ENCODE measurements around the gene CA11.

Gene CA11

DNA sequence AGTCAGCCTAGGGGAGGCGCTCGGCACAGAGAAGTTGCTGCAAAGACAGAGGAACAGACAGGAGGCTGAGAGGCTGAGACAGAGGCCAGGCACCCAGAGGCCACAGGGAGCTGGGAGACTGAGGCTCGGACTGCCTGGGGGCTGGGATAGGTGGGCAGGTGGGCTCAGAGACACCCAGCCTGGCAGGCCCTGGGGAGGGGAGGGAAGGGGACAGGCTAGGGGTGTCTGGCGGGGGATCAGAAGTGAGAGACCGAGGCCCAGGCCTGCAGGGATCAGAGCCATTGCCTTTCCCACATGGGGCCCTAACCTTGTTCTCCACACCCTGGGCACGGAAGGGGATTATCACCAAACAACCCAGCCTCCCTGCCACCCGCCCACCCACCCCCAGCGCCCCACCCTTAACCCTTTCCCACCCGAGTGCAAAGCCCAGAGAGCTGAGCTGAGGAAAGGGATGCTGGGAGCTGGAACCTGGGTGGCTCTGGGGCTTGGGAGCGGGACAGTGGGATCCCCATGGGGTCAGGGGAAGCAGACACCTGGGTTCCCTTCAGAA is 25.5 kb upstream of the CA11 start:
- TF ChIP-seq, protein P1, sequence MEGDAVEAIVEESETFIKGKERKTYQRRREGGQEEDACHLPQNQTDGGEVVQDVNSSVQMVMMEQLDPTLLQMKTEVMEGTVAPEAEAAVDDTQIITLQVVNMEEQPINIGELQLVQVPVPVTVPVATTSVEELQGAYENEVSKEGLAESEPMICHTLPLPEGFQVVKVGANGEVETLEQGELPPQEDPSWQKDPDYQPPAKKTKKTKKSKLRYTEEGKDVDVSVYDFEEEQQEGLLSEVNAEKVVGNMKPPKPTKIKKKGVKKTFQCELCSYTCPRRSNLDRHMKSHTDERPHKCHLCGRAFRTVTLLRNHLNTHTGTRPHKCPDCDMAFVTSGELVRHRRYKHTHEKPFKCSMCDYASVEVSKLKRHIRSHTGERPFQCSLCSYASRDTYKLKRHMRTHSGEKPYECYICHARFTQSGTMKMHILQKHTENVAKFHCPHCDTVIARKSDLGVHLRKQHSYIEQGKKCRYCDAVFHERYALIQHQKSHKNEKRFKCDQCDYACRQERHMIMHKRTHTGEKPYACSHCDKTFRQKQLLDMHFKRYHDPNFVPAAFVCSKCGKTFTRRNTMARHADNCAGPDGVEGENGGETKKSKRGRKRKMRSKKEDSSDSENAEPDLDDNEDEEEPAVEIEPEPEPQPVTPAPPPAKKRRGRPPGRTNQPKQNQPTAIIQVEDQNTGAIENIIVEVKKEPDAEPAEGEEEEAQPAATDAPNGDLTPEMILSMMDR (IDR thresholded peaks at IDR 0.05; ENCODE audit: insufficient read depth, low read length, poor library complexity, severe bottlenecking), result no peak

DNA sequence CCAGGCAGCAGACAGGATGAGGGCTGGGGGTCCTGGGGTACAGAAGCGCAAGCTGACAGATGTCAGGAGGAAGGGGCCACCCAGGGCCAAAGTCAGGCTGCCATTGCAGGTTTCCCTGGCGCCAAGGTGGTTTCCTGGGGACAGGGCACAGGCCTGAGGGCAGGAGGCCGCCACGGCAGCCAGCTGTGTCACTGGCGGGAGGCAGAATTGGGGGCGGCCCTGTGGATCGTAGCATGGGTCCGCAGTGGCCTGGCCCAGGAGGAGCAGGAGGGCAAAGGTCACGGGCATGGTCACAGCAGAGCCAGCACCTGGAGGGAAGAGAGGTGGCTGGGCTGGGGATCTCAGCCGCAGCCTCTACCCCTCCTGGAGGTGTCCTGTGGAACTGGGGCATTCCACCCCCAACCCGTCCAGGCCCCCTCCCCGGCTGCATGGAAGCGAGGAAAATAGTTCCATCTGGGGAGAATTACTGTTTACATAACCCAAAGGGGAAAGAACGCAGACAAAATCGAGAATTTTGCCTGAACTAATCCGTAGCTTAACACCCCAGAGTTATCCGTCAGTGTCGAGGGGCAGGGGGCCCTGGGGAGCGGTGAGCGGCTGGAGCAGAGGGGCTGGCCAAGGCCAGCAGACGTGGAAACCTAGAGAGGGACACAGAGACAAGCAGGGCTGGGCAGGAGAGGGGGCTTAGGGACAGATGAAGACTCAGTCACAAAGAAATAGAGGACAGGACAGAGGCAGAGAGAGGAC is 24.9 kb upstream of the CA11 start:
- DNase-seq (ENCODE audit: extremely low read depth, insufficient read length), result no peak
- Histone ChIP-seq H3K27me3 (replicated peaks; ENCODE audit: control insufficient read depth, insufficient read depth, low read length) (no peaks in the 10 kb centered on the region), H3K36me3 (ENCODE audit: control insufficient read depth, insufficient read depth, low read length) (no peaks in the 10 kb centered on the region), H3K4me3 (replicated peaks; ENCODE audit: low read depth, low read length) (no peak overlapping the region)
- TF ChIP-seq, protein P1 (IDR thresholded peaks at IDR 0.05; ENCODE audit: insufficient read depth, low read length, poor library complexity, severe bottlenecking), result no peak

More for the DNA sequence above, 25.5 kb upstream of the CA11 start:
- H3K4me3 ChIP-seq (replicated peaks; ENCODE audit: low read depth, low read length), result no peak overlapping the region
- no peaks in the 10 kb centered on the region for H3K27me3 ChIP-seq (replicated peaks; ENCODE audit: control insufficient read depth, insufficient read depth, low read length)
- no peaks in the 10 kb centered on the region for H3K36me3 ChIP-seq (ENCODE audit: control insufficient read depth, insufficient read depth, low read length)
- DNase-seq (ENCODE audit: extremely low read depth, insufficient read length), result no peak

DNA sequence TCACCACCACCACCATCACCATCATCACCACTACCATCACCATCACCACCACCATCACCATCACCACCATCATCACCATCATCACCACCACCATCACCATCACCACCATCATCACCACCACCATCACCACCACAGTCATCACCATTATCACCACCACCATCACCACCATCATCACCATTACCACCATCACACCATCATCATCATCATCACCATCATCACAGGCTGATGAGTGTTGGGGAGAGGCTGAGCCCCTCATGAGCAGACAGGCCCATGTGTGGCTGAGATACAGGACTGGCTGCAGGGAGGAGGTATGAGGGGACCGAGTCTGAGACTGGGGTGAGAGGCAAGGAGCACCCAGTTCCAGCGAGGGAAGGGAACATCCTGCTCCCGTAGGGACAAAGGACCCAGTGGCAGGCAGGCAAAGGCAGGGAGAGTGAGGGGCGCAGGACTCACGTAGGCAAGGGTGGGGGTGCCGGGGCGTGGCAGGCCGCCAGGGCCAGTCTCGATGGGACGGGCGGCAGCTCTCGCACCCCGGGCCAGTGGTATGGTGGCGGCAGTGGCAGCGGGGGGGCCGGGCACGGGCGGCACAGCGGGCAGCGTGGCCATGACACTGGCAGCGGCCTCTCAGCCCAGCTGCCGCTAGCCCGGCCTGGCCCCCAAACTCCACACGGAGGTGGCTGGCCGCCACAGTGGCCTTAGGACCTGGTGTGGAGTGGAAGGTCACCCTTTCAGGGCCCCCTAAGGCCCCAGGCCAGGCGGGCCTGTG is 24.1 kb upstream of the CA11 start:
- TF ChIP-seq, protein P1 (IDR thresholded peaks at IDR 0.05; ENCODE audit: insufficient read depth, low read length, poor library complexity, severe bottlenecking), result no peak
- no peaks in the 10 kb centered on the region for H3K36me3 ChIP-seq (ENCODE audit: control insufficient read depth, insufficient read depth, low read length)

DNA sequence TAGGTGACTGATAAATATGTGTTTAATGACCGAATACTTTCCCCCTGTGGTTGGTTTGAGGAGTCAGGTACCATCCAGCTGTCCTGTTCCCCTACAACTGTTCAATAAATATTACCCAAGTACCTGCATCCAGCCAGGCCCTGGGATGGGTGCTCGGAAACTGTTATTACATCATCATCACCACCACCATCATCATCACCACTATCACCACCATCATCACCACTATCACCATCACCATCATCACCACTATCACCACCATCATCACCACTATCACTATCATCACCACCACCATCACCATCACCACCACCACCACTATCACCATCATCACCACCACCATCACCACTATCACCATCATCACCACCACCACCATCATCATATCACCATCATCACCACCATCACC is 22.8 kb upstream of the CA11 start:
- no peak for DNase-seq (ENCODE audit: extremely low read depth, insufficient read length)
- Histone ChIP-seq H3K36me3 (ENCODE audit: control insufficient read depth, insufficient read depth, low read length) (no peaks in the 10 kb centered on the region), H3K27me3 (replicated peaks; ENCODE audit: control insufficient read depth, insufficient read depth, low read length) (no peaks in the 10 kb centered on the region), H3K4me3 (replicated peaks; ENCODE audit: low read depth, low read length) (no peak overlapping the region)
- TF ChIP-seq, protein P1 (IDR thresholded peaks at IDR 0.05; ENCODE audit: insufficient read depth, low read length, poor library complexity, severe bottlenecking), result no peak

More for the DNA sequence above, 24.1 kb upstream of the CA11 start:
- H3K4me3 ChIP-seq (replicated peaks; ENCODE audit: low read depth, low read length), result no peak overlapping the region
- H3K27me3 ChIP-seq (replicated peaks; ENCODE audit: control insufficient read depth, insufficient read depth, low read length), result no peaks in the 10 kb centered on the region
- no peak for DNase-seq (ENCODE audit: extremely low read depth, insufficient read length)

DNA sequence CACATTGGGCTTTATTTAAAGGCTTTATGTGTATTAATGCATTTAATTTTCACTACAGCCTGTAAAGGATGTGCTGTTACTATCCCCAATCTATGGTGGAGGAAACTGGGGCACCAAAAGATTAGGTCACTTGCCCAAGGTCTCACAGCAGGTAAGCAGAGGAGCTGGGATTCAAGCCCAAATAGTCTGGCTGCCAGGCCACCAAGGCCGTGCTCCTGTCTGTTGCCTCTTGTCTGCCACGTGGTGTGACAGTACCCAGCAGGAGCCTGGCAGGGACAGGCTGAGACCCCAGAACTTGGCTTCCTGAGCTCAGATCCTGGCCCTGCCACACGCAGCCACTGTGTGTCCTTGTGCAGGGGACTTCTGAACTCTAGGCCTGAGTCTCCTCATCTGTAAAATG is 22.3 kb upstream of the CA11 start:
- H3K36me3 ChIP-seq (ENCODE audit: control insufficient read depth, insufficient read depth, low read length), result no peaks in the 10 kb centered on the region
- H3K27me3 ChIP-seq (replicated peaks; ENCODE audit: control insufficient read depth, insufficient read depth, low read length), result no peaks in the 10 kb centered on the region
- no peak overlapping the region for H3K4me3 ChIP-seq (replicated peaks; ENCODE audit: low read depth, low read length)
- TF ChIP-seq, protein P1 (IDR thresholded peaks at IDR 0.05; ENCODE audit: insufficient read depth, low read length, poor library complexity, severe bottlenecking), result no peak
- no peak for DNase-seq (ENCODE audit: extremely low read depth, insufficient read length)
